HL-60 (cell line): Measurements from ENCODE around the gene KIDINS220.

Experiments
- DNase-seq, 2 experiments: peaks; one replicate each; pipeline ENCODE4 v3.0.0-alpha.2; 2010 to 2020; ENCODE audit warnings: low read depth in 1 of 2, low spot score in 1 of 2
- H3K27ac ChIP-seq: fragments of 250-450 bp; sonication (Bioruptor Pico); replicated peaks from 2 replicates; pipeline ENCODE4 v1.5.1; 2020; ENCODE audit warnings: mild to moderate bottlenecking, moderate library complexity
- H3K27me3 ChIP-seq: fragments of 250-450 bp; sonication (Bioruptor Pico); 2 replicates; pipeline ENCODE4 v1.5.1; 2021; ENCODE audit warnings: mild to moderate bottlenecking, moderate library complexity; ENCODE audit not compliant: insufficient read depth, poor library complexity, severe bottlenecking
- H3K4me3 ChIP-seq: replicated peaks from 2 replicates; pipeline ENCODE4 v1.5.1; 2011; ENCODE audit warnings: mild to moderate bottlenecking, control low read depth, low read length; ENCODE audit not compliant: insufficient read depth
- CTCF ChIP-seq: IDR thresholded peaks from one replicate; pipeline ENCODE4 v1.5.1; 2011; ENCODE audit warnings: low read length, control low read depth, inconsistent platforms; ENCODE audit not compliant: insufficient read depth
- GABPA ChIP-seq: IDR thresholded peaks from 2 replicates; pipeline ENCODE4 v1.6.1; 2012; ENCODE audit warnings: low read depth
- POLR2AphosphoS5 ChIP-seq: IDR thresholded peaks from 2 replicates; pipeline ENCODE4 v1.6.1; 2012; ENCODE audit warnings: low read depth
- REST ChIP-seq: IDR thresholded peaks from 2 replicates; pipeline ENCODE4 v1.6.1; 2012; ENCODE audit warnings: low read depth; ENCODE audit not compliant: insufficient replicate concordance
- SPI1 ChIP-seq: IDR thresholded peaks from 2 replicates; pipeline ENCODE4 v1.6.1; 2012; ENCODE audit warnings: low read depth, mild to moderate bottlenecking, borderline replicate concordance

The KIDINS220 gene

GRCh38 chr2:8790739-8791162 lies 46.7 kb downstream of the KIDINS220 start:
- no peak for DNase-seq
- no peaks in the 10 kb centered on the region for H3K27me3 ChIP-seq
- H3K4me3 ChIP-seq, result no peak overlapping the region
- TF ChIP-seq POLR2AphosphoS5, result no peak
- TF ChIP-seq CTCF, result no peak
- no peak for TF ChIP-seq GABPA
- no peak for TF ChIP-seq SPI1
- no peak for TF ChIP-seq REST
- H3K27ac ChIP-seq, result no peak overlapping the region

GRCh38 chr2:8786463-8786862 lies 51.0 kb downstream of the KIDINS220 start:
- peak; percentile 54 to 71 for DNase-seq
- Histone ChIP-seq H3K4me3 (no peak overlapping the region), H3K27ac (peak overlapping the region; percentile 63), H3K27me3 (no peaks in the 10 kb centered on the region)
- TF ChIP-seq POLR2AphosphoS5 (no peak), GABPA (no peak), REST (no peak), CTCF (no peak), SPI1 (no peak)

GRCh38 chr2:8779795-8780671 lies 57.4 kb downstream of the KIDINS220 start:
- DNase-seq, result no peak
- TF ChIP-seq CTCF, result no peak
- TF ChIP-seq REST, result no peak
- no peak for TF ChIP-seq POLR2AphosphoS5
- no peak for TF ChIP-seq SPI1
- no peak for TF ChIP-seq GABPA
- Histone ChIP-seq H3K27me3 (no peaks in the 10 kb centered on the region), H3K27ac (no peak overlapping the region), H3K4me3 (no peak overlapping the region)
